AG10803 (cell line): ENCODE measurements around the gene HHLA2.

Experiments used
- DNase-seq: peaks from one replicate; pipeline ENCODE4 v3.0.0; 2010; ENCODE audit warnings: low read depth
- H3K4me3 ChIP-seq: 2 replicates; pipeline ENCODE4 v1.5.1; 2011; ENCODE audit warnings: mild to moderate bottlenecking, low read length, control low read depth
- CTCF ChIP-seq: conservative IDR thresholded peaks from 2 replicates; pipeline ENCODE4 v1.5.1; 2011; ENCODE audit warnings: mild to moderate bottlenecking, low read length, control low read depth, inconsistent platforms

The HHLA2 gene

DNA sequence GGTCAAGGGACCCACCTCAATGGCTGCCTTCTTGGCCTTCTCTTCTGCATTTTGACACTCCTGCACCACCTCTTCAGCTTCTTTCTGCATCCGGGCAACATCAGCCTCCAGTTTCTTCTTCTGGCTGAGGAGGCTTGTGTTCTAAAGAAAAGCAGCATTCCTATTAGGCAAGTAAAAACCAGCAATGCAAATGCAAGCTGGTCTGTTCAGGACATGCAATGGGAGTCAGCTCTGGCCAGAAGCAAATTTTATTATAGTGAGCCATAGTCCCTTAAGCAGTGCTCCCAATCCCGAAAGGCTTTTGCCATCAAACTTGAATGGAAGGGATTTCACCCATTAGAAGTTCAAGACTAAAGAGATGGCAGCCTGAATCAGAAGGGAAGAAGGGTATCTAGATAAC, 97.7 kb downstream of the HHLA2 start:
- no peak for TF ChIP-seq CTCF
- H3K4me3 ChIP-seq: no peak overlapping the region

DNA sequence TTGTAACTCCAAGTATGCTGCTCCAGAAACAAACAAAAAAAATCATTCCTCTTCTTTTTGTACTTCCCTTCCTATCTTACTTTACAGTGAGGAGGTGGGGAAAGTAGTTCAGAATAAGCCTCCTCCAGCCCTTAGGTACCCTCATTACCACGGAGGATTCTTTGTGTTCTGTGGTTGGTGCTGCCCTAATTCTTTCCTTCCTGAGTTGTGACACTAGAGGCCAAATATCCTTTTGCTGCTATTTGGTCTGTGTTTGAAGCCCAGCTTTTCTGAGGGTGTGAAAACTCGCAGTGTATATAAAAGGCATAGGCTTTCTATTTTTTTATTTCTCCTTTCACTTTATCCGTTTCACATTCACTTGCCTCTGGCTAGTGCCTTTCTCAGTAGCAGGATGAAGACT, 98.2 kb downstream of the HHLA2 start:
- no peak for DNase-seq
- no peak for TF ChIP-seq CTCF
- H3K4me3 ChIP-seq: no peak overlapping the region

More for the DNA sequence above, 97.7 kb downstream of the HHLA2 start:
- DNase-seq: no peak

DNA sequence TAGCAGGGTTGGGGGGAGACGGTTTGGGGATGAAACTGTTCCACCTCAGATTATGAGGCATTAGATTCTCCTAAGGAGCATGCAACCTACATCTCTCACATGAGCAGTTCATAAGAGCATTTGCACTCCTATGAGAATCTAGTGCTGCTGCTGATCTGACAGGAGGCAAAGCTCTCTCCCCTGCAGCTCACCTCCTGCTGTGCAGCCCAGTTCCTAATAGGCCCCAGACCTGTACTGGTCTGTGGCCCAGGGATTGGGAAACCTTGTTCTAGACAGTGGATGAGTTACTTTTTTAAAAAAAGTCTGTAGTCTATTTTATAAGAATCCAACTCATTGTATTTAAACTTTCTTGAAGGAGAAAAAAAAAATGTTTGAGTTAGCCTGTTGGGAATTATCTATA, 100.0 kb downstream of the HHLA2 start:
- TF ChIP-seq CTCF: no peak
- H3K4me3 ChIP-seq: no peak overlapping the region
- DNase-seq: no peak

GRCh38 chr3:108398510-108398909, 102.2 kb downstream of the HHLA2 start:
- no peak overlapping the region for H3K4me3 ChIP-seq
- DNase-seq: no peak
- no peak for TF ChIP-seq CTCF

DNA sequence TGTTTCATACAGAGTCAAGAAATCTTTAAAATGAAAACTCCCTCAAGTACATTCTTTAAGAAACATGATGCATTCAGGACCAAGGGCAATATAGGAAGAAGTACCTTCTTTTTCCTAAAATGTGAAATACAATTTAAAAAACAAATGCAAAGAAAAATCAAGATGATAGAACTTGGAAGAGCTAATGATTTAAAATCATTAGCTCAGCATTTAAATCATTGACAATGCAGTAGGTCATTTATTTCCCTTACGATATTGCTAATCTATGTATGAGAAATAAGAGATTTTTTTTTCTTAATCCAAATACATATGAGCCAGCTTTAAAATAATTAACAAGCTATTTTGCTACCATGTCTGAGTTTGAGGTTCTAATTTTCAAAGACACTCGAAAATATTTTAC, 105.5 kb downstream of the HHLA2 start:
- no peak for DNase-seq
- H3K4me3 ChIP-seq: no peak overlapping the region
- TF ChIP-seq CTCF: no peak

- TF ChIP-seq CTCF: no peak
- no peak for DNase-seq
- no peak overlapping the region for H3K4me3 ChIP-seq
These were observed 106.8 kb downstream of the HHLA2 start for GRCh38 chr3:108403198-108403597.

- H3K4me3 ChIP-seq: no peak overlapping the region
- no peak for TF ChIP-seq CTCF
- peak; percentile 27 for DNase-seq
These were observed 107.5 kb downstream of the HHLA2 start for GRCh38 chr3:108403686-108404345.
